Tibial artery (tissue), 4 donors: ENCODE data around the gene UBB.

Experiments
- DNase-seq, 2 donors: peaks; one replicate each; pipeline ENCODE4 v3.0.0-alpha.2; 2019
- H3K27ac ChIP-seq, 2 donors: fragments of 200-600 bp; sonication (generic) in 1 of 2; 1 replicate in 1 of 2; 2 replicates in 1 of 2; pipeline ENCODE4 v1.5.1; 2018 to 2019; ENCODE audit warnings: mild to moderate bottlenecking in 1 of 2
- H3K27me3 ChIP-seq, 2 donors: fragments of 200-600 bp; sonication (generic) in 1 of 2; one replicate each; pipeline versions ENCODE4 v1.5.1 to v1.6.0; 2016 to 2019
- H3K36me3 ChIP-seq, 3 donors: fragments of 200-600 bp; sonication (generic) in 2 of 3; one replicate each; pipeline ENCODE4 v1.5.1; 2016 to 2019; ENCODE audit warnings: mild to moderate bottlenecking in 2 of 3
- H3K4me1 ChIP-seq, 4 donors: fragments of 200-600 bp; sonication (generic) in 2 of 4; 1 replicate in 3 of 4; 2 replicates in 1 of 4; pipeline ENCODE4 v1.5.1; 2016 to 2019
- H3K4me3 ChIP-seq, 2 donors: fragments of 200-600 bp; sonication (generic) in 1 of 2; 1 replicate in 1 of 2; 2 replicates in 1 of 2; pipeline ENCODE4 v1.5.1; 2018 to 2019; ENCODE audit warnings: mild to moderate bottlenecking in 2 of 2
- H3K9me3 ChIP-seq, 3 donors: fragments of 200-600 bp; sonication (generic) in 1 of 3; one replicate each; pipeline ENCODE4 v1.5.1; 2016 to 2019
- CTCF ChIP-seq, 2 experiments: fragments of 200-600 bp in 1 of 2; fragments of 450-650 bp in 1 of 2; IDR thresholded peaks; one replicate each; pipeline ENCODE4 v1.5.1; 2017 to 2019; ENCODE audit warnings: antibody characterized with exemption in 2 of 2, mild to moderate bottlenecking in 1 of 2, moderate library complexity in 1 of 2
- intact Hi-C: fragments of 100-400 bp; cut with DNase I; formaldehyde crosslinking; loops from one replicate; pipeline ENCODE4 v1.15.0; 2023; ENCODE audit warnings: low total_unique reads

UBB gene

GRCh38 chr17:16422416-16422815, 41.5 kb downstream of the UBB start:
- no peaks in the 10 kb centered on the region for H3K9me3 ChIP-seq
- DNase-seq: no peak
- H3K4me3 ChIP-seq: no peak overlapping the region
- intact Hi-C loops: no loop called here
- no peak for TF ChIP-seq CTCF (IDR thresholded peaks at IDR 0.05)
- H3K4me1 ChIP-seq: peaks cover 4 to 35% (median 30%) of the 10 kb centered on the region in 4 donors
- no peaks in the 10 kb centered on the region for H3K27me3 ChIP-seq
- peaks cover 34 to 55% (median 43%) of the 10 kb centered on the region in 3 donors for H3K36me3 ChIP-seq
- no peak overlapping the region for H3K27ac ChIP-seq

- H3K4me1 ChIP-seq: peaks cover 4 to 26% (median 22%) of the 10 kb centered on the region in 4 donors
- TF ChIP-seq CTCF (IDR thresholded peaks at IDR 0.05): no peak
- H3K27me3 ChIP-seq: no peaks in the 10 kb centered on the region
- peaks cover 43 to 58% (median 43%) of the 10 kb centered on the region in 3 donors for H3K36me3 ChIP-seq
- intact Hi-C loops: no loop called here
- H3K4me3 ChIP-seq: no peak overlapping the region
- no peak for DNase-seq
- no peak overlapping the region for H3K27ac ChIP-seq
- H3K9me3 ChIP-seq: no peaks in the 10 kb centered on the region
These were observed 42.5 kb downstream of the UBB start for GRCh38 chr17:16423226-16423872.

GRCh38 chr17:16425202-16425601, 44.3 kb downstream of the UBB start:
- intact Hi-C loops: no loop called here
- Histone ChIP-seq H3K27ac (no peak overlapping the region), H3K4me3 (no peak overlapping the region), H3K36me3 (peaks cover 49 to 68% (median 51%) of the 10 kb centered on the region in 3 donors), H3K9me3 (no peaks in the 10 kb centered on the region), H3K4me1 (peaks cover 0 to 7% (median 4%) of the 10 kb centered on the region in 4 donors), H3K27me3 (no peaks in the 10 kb centered on the region)
- no peak for DNase-seq
- no peak for TF ChIP-seq CTCF (IDR thresholded peaks at IDR 0.05)

- intact Hi-C loops: no loop called here
- TF ChIP-seq CTCF (IDR thresholded peaks at IDR 0.05): no peak
- Histone ChIP-seq H3K27ac (no peak overlapping the region), H3K4me1 (no peaks in the 10 kb centered on the region), H3K27me3 (no peaks in the 10 kb centered on the region), H3K36me3 (peaks cover 49 to 68% (median 51%) of the 10 kb centered on the region in 3 donors), H3K9me3 (no peaks in the 10 kb centered on the region), H3K4me3 (no peak overlapping the region)
- no peak for DNase-seq
These were observed 45.1 kb downstream of the UBB start for GRCh38 chr17:16425698-16426659.

- Histone ChIP-seq H3K27me3 (no peaks in the 10 kb centered on the region), H3K4me1 (no peaks in the 10 kb centered on the region), H3K4me3 (no peak overlapping the region), H3K27ac (no peak overlapping the region), H3K9me3 (no peaks in the 10 kb centered on the region), H3K36me3 (peaks cover 51 to 74% (median 53%) of the 10 kb centered on the region in 3 donors)
- intact Hi-C loops: no loop called here
- DNase-seq: no peak
- no peak for TF ChIP-seq CTCF (IDR thresholded peaks at IDR 0.05)
These were observed 46.1 kb downstream of the UBB start for GRCh38 chr17:16427020-16427419.
